H1 (cell line): ENCODE measurements around the gene SCNN1A. TPM values are rescaled to one million over a fixed set of nuclear protein-coding genes. Genes with fewer than 3 reads are reported as not detected.

Source experiments
- CTCF ChIA-PET: fragments of 300-600 bp; sonication (Branson Sonifier 250); formaldehyde crosslinking; loops from one replicate; lab custom pipeline; 2021; ENCODE audit not compliant: partially characterized antibody; lab: Charles Lee
- POLR2A ChIA-PET: fragments of 300-600 bp; sonication (Branson Sonifier 250); formaldehyde crosslinking; loops from one replicate; lab custom pipeline; 2021; ENCODE audit warnings: inconsistent platforms; ENCODE audit not compliant: partially characterized antibody; lab: Charles Lee
- DNase-seq, 2 experiments: peaks; one replicate each; pipeline versions ENCODE4 v3.0.0 to v3.0.0-alpha.2; 2010 to 2022; ENCODE audit warnings: low spot score in 2 of 2, low read depth in 1 of 2, mixed read lengths in 1 of 2
- FAIRE-seq: peaks from 2 replicates; lab custom pipeline; 2011; peaks lifted over from hg19 to GRCh38; lab: Jason Lieb, UNC
- H2AFZ ChIP-seq: 2 replicates; pipeline ENCODE4 v1.8.1; 2012; ENCODE audit warnings: low read length, inconsistent platforms
- H2AK5ac ChIP-seq: 2 replicates; pipeline ENCODE4 v1.6.1; 2013; ENCODE audit warnings: low read depth, low read length
- H2BK120ac ChIP-seq: replicated peaks from 2 replicates; pipeline ENCODE3; 2013; ENCODE audit warnings: low read depth, low read length, inconsistent platforms
- H2BK12ac ChIP-seq: 2 replicates; pipeline ENCODE4 v1.6.1; 2013; ENCODE audit warnings: low read depth, low read length
- H2BK15ac ChIP-seq: 2 replicates; pipeline ENCODE4 v1.6.1; 2013; ENCODE audit warnings: low read length
- H2BK20ac ChIP-seq: 2 replicates; pipeline ENCODE4 v1.6.1; 2013; ENCODE audit warnings: low read length
- H2BK5ac ChIP-seq: 2 replicates; pipeline ENCODE4 v1.6.1; 2013; ENCODE audit warnings: low read depth, low read length
- H3K14ac ChIP-seq: 2 replicates; pipeline ENCODE4 v1.6.1; 2013; ENCODE audit warnings: inconsistent platforms; ENCODE audit not compliant: insufficient read length
- H3K18ac ChIP-seq: 2 replicates; pipeline ENCODE4 v1.6.1; 2013; ENCODE audit warnings: low read length; ENCODE audit errors: extremely low read depth
- H3K23ac ChIP-seq: 2 replicates; pipeline ENCODE4 v1.6.1; 2013; ENCODE audit warnings: inconsistent platforms; ENCODE audit not compliant: insufficient read length
- H3K23me2 ChIP-seq: 2 replicates; pipeline ENCODE4 v1.6.1; 2013; ENCODE audit warnings: low read depth, low read length
- H3K27ac ChIP-seq: 2 replicates; pipeline ENCODE4 v1.6.1; 2011; ENCODE audit warnings: low read depth, low read length, inconsistent platforms
- H3K27me3 ChIP-seq, 4 experiments: replicated peaks in 1 of 4; 1 replicate in 1 of 4; 2 replicates in 3 of 4; pipeline versions ENCODE4 v1.6.1 to v1.8.1; 2011 to 2013; ENCODE audit warnings: low read length in 3 of 4, mild to moderate bottlenecking in 3 of 4, inconsistent platforms in 2 of 4, mixed read lengths in 2 of 4, moderate library complexity in 1 of 4; ENCODE audit not compliant: control insufficient read depth in 3 of 4, insufficient read depth in 3 of 4; ENCODE audit errors: extremely low read depth in 1 of 4
- H3K36me3 ChIP-seq, 4 experiments: 2 replicates each; pipeline versions ENCODE4 v1.6.1 to v1.8.1; 2011 to 2013; ENCODE audit warnings: mild to moderate bottlenecking in 4 of 4, low read length in 3 of 4, moderate library complexity in 2 of 4, control low read depth in 1 of 4, inconsistent platforms in 1 of 4; ENCODE audit not compliant: insufficient read depth in 4 of 4, control insufficient read depth in 2 of 4
- H3K4ac ChIP-seq: replicated peaks from 2 replicates; pipeline ENCODE3; 2013; ENCODE audit warnings: low read length, low read depth, mixed read lengths, inconsistent platforms; ENCODE audit not compliant: insufficient read length
- H3K4me1 ChIP-seq, 4 experiments: replicated peaks in 1 of 4; 1 replicate in 1 of 4; 2 replicates in 3 of 4; pipeline versions ENCODE4 v1.6.1 to v1.8.1; 2011 to 2013; ENCODE audit warnings: low read length in 3 of 4, inconsistent platforms in 2 of 4, mixed read lengths in 1 of 4; ENCODE audit not compliant: insufficient read depth in 4 of 4, control insufficient read depth in 3 of 4
- H3K4me2 ChIP-seq, 2 experiments: 2 replicates each; pipeline versions ENCODE4 v1.6.1 to v1.8.1; 2011 to 2013; ENCODE audit warnings: low read depth in 2 of 2, low read length in 2 of 2, control low read depth in 1 of 2, inconsistent platforms in 1 of 2, mild to moderate bottlenecking in 1 of 2; ENCODE audit not compliant: insufficient read depth in 1 of 2
- H3K4me3 ChIP-seq, 4 experiments: fragments of 200-600, 300-600 bp in 1 of 4; sonication (generic), shearing (Covaris generic), sonication (Bioruptor Twin) in 1 of 4; 2 replicates each; pipeline versions ENCODE4 v1.5.1 to v1.8.1; 2011 to 2016; ENCODE audit warnings: low read length in 4 of 4, low read depth in 3 of 4, control low read depth in 2 of 4, inconsistent platforms in 2 of 4, mild to moderate bottlenecking in 2 of 4, mixed read lengths in 1 of 4, moderate library complexity in 1 of 4; ENCODE audit not compliant: insufficient read depth in 2 of 4; ENCODE audit errors: extremely low read depth in 1 of 4
- H3K56ac ChIP-seq: replicated peaks from 2 replicates; pipeline ENCODE3; 2013; ENCODE audit warnings: low read depth, mild to moderate bottlenecking, mixed read lengths, low read length, inconsistent platforms; ENCODE audit not compliant: insufficient read length
- H3K79me1 ChIP-seq: 2 replicates; pipeline ENCODE4 v1.6.1; 2013; ENCODE audit warnings: low read depth, low read length, control low read depth
- H3K79me2 ChIP-seq, 2 experiments: 2 replicates each; pipeline versions ENCODE4 v1.6.1 to v1.8.1; 2012 to 2013; ENCODE audit warnings: low read length in 2 of 2, mild to moderate bottlenecking in 2 of 2, inconsistent platforms in 1 of 2; ENCODE audit not compliant: insufficient read depth in 2 of 2, control insufficient read depth in 1 of 2
- H3K9ac ChIP-seq, 4 experiments: replicated peaks in 1 of 4; 1 replicate in 1 of 4; 2 replicates in 3 of 4; pipeline versions ENCODE4 v1.6.1 to v1.8.1; 2011 to 2013; ENCODE audit warnings: low read depth in 3 of 4, low read length in 3 of 4, control low read depth in 2 of 4, mild to moderate bottlenecking in 2 of 4, moderate library complexity in 2 of 4, inconsistent platforms in 1 of 4; ENCODE audit errors: extremely low read depth in 1 of 4
- H3K9me3 ChIP-seq, 2 experiments: 2 replicates each; pipeline versions ENCODE4 v1.6.1 to v1.8.1; 2012 to 2013; ENCODE audit warnings: mild to moderate bottlenecking in 2 of 2, moderate library complexity in 2 of 2, control low read depth in 1 of 2, inconsistent platforms in 1 of 2, low read depth in 1 of 2, low read length in 1 of 2, mixed read lengths in 1 of 2; ENCODE audit not compliant: insufficient read depth in 2 of 2
- H4K20me1 ChIP-seq, 2 experiments: replicated peaks in 1 of 2; 2 replicates each; pipeline versions ENCODE3 to v1.8.1; 2011 to 2013; ENCODE audit warnings: inconsistent platforms in 2 of 2, low read length in 2 of 2, mild to moderate bottlenecking in 1 of 2; ENCODE audit not compliant: insufficient read depth in 2 of 2, control insufficient read depth in 1 of 2
- H4K5ac ChIP-seq: 2 replicates; pipeline ENCODE4 v1.6.1; 2013; ENCODE audit warnings: low read length, low read depth, mixed read lengths, inconsistent platforms; ENCODE audit not compliant: insufficient read length
- H4K8ac ChIP-seq: 2 replicates; pipeline ENCODE4 v1.8.0; 2013; ENCODE audit warnings: mild to moderate bottlenecking, moderate library complexity, low read length, inconsistent platforms; ENCODE audit not compliant: insufficient read depth; ENCODE audit errors: extremely low read depth
- H4K91ac ChIP-seq: replicated peaks from 2 replicates; pipeline ENCODE3; 2013; ENCODE audit warnings: low read length, mixed read lengths, inconsistent platforms; ENCODE audit not compliant: insufficient read length
- ASH2L ChIP-seq: fragments of 200-600, 300-600 bp; sonication (generic); IDR thresholded peaks from one replicate; pipeline ENCODE4 v1.7.1; 2017; ENCODE audit warnings: low read length
- CEBPB ChIP-seq: IDR thresholded peaks from 2 replicates; pipeline ENCODE4 v1.6.1; 2012; ENCODE audit warnings: low read depth, low read length
- GTF2F1 ChIP-seq: IDR thresholded peaks from 2 replicates; pipeline ENCODE4 v1.6.1; 2012; ENCODE audit warnings: low read depth, low read length, improper control_type of control experiment, borderline replicate concordance
- PHF8 ChIP-seq: fragments of 200-600 bp; sonication (generic); conservative IDR thresholded peaks from 2 replicates; pipeline ENCODE4 v1.7.1; 2012; ENCODE audit warnings: low read depth, mild to moderate bottlenecking, inconsistent platforms, low read length, moderate library complexity
- POLR2A ChIP-seq, 2 experiments: IDR thresholded peaks; 1 replicate in 1 of 2; 2 replicates in 1 of 2; pipeline ENCODE4 v1.6.1; 2011; ENCODE audit warnings: low read depth in 2 of 2, low read length in 2 of 2, mild to moderate bottlenecking in 2 of 2; ENCODE audit errors: control extremely low read depth in 1 of 2
- SAP30 ChIP-seq: fragments of 300-600 bp; sonication (generic); IDR thresholded peaks from 2 replicates; pipeline ENCODE4 v1.7.1; 2012; ENCODE audit warnings: low read length, moderate library complexity, mild to moderate bottlenecking, inconsistent platforms; ENCODE audit not compliant: insufficient read depth, insufficient replicate concordance
- SP4 ChIP-seq: IDR thresholded peaks from 2 replicates; pipeline ENCODE4 v1.6.1; 2012; ENCODE audit warnings: low read length, inconsistent platforms
- SUZ12 ChIP-seq: fragments of 200-600 bp; sonication (generic); IDR thresholded peaks from 2 replicates; pipeline ENCODE4 v1.6.1; 2012; ENCODE audit warnings: mild to moderate bottlenecking, inconsistent platforms, low read length, moderate library complexity, mixed read lengths
- ZNF274 ChIP-seq: IDR thresholded peaks from 2 replicates; pipeline ENCODE4 v1.7.0; 2012; ENCODE audit warnings: low read length, borderline replicate concordance; ENCODE audit errors: extremely low read depth
- WGBS, 2 experiments: shearing (Covaris generic) in 1 of 2; methylation state at CpG; one replicate each; pipeline versions ENCODE4 v1.1.6 to v1.1.7; 2013 to 2015; ENCODE audit warnings: low lambda C conversion rate in 2 of 2, mixed read lengths in 2 of 2, inconsistent platforms in 1 of 2, low coverage in 1 of 2, missing lambda C conversion rate in 1 of 2; ENCODE audit not compliant: insufficient replicate concordance in 2 of 2, insufficient coverage in 1 of 2, insufficient read length in 1 of 2; ENCODE audit errors: extremely low coverage in 1 of 2, missing lambda C conversion rate in 1 of 2; 5-methylcytosine and 5-hydroxymethylcytosine counted together
- polyA plus RNA-seq, 7 experiments: library from polyadenylated mRNA; depleted of rRNA in 3 of 7; stranded (reverse) in 5 of 7; unstranded in 2 of 7; fragments of >200 nt in 5 of 7; fragments of 200-250 nt in 2 of 7; gene quantifications; 1 replicate in 5 of 7; 2 replicates in 1 of 7; 4 replicates in 1 of 7; pipeline versions ENCODE4 v1.2.1 to v1.2.3, GENCODE V29; 2011 to 2013; ENCODE audit warnings: missing spikeins in 2 of 7, mixed read lengths in 2 of 7
- total RNA-seq: library from RNA; stranded (reverse); fragmentation: NEBNext Ultra II Directional; extraction: Animal tissue kit (Norgen Biotek cat#: 25700); gene quantifications from 2 replicates; pipeline ENCODE4 v1.2.1, GENCODE V29; 2021

The SCNN1A gene
- total and polyA plus RNA-seq, 2 of the 8 experiments (the other 6 are each of a cell fraction or from before 2014, with no cell fraction given) = 85.5 to 156 TPM

GRCh38 chr12:6376870-6377666 is 1.7 kb upstream of the SCNN1A start:
- peaks cover 0 to 3% of the 10 kb centered on the region in 2 experiments for H4K20me1 ChIP-seq
- H3K56ac ChIP-seq = no peak overlapping the region
- H3K18ac ChIP-seq = peak overlapping the region; percentile 91
- WGBS, 2 experiments = 63% methylated on average over 10 of the region's 10 CpGs; no CpG with 5 or more reads in 1 of the 2 experiments
- no peak overlapping the region for H3K23ac ChIP-seq
- DNase-seq (no peak), FAIRE-seq (no peak)
- peaks cover 0 to 3% (median 0%) of the 10 kb centered on the region in 4 experiments; a peak in 2 of 7 replicates for H3K27me3 ChIP-seq
- H3K36me3 ChIP-seq = no peaks in the 10 kb centered on the region
- peaks cover 5 to 47% (median 33%) of the 10 kb centered on the region in 4 experiments for H3K4me1 ChIP-seq
- H2BK15ac ChIP-seq = peak overlapping the region; percentile 90; the same call in 1 of the 2 replicates
- TF ChIP-seq PHF8 (no peak), ZNF274 (no peak), SUZ12 (no peak), ASH2L (no peak), SP4 (no peak), SAP30 (no peak), CEBPB (no peak), GTF2F1 (no peak), POLR2A (IDR thresholded peaks at IDR 0.05; ENCODE audit: control extremely low read depth in 1 of 2, low read depth in 2 of 2, low read length in 2 of 2) (no peak)
- peak overlapping the region; percentile 92 for H3K27ac ChIP-seq
- peaks cover 13 to 31% of the 10 kb centered on the region in 2 experiments for H3K79me2 ChIP-seq
- peak overlapping the region; percentile 84 for H2AK5ac ChIP-seq
- no peak overlapping the region for H3K14ac ChIP-seq
- POLR2A ChIA-PET = interaction anchor here (1.1 to 17.2 kb wide), 7 partner anchors 11 to 159 kb away, joined by 3 to 259 read pairs (median 36); partner anchors contain the start of genes GAPDH and TNFRSF1A
- peak overlapping the region; percentile 14 for H2BK120ac ChIP-seq
- H3K4ac ChIP-seq = peak overlapping the region; percentile 3
- peaks cover 9% of the 10 kb centered on the region for H3K79me1 ChIP-seq
- H2BK5ac ChIP-seq = peak overlapping the region; percentile 100
- peaks cover 33% of the 10 kb centered on the region for H3K23me2 ChIP-seq
- H2BK12ac ChIP-seq = peak overlapping the region; percentile 99; the same call in 1 of the 2 replicates
- peak overlapping the region in 2 of 4 experiments; percentile 12 to 72; a peak in 3 of 8 replicates for H3K4me3 ChIP-seq
- peak overlapping the region; percentile 24 for H4K5ac ChIP-seq
- peak overlapping the region; percentile 91 for H4K91ac ChIP-seq
- H4K8ac ChIP-seq = no peak overlapping the region
- H3K9me3 ChIP-seq = no peaks in the 10 kb centered on the region
- peak overlapping the region; percentile 91 to 100 for H3K4me2 ChIP-seq
- CTCF ChIA-PET = interaction anchor here (0.7 to 1.0 kb wide), 3 partner anchors 51 to 88 kb away, joined by 3 to 5 read pairs (median 5); no protein-coding TSS in a partner anchor
- peak overlapping the region in 3 of 4 experiments; percentile 25 to 71 (median 36); a peak in 3 of 7 replicates for H3K9ac ChIP-seq
- no peak overlapping the region for H2AFZ ChIP-seq
- H2BK20ac ChIP-seq = peak overlapping the region; percentile 88
